Pons (tissue), 1 donor: ENCODE measurements around the gene RBMS2.
A peak's percentile ranks its signal among the peaks of the same experiment; 100 is the strongest.

Experiments used
- DNase-seq: peaks from one replicate; pipeline ENCODE4 v3.0.0-alpha.2; 2016; ENCODE audit warnings: low spot score

RBMS2 gene

DNA sequence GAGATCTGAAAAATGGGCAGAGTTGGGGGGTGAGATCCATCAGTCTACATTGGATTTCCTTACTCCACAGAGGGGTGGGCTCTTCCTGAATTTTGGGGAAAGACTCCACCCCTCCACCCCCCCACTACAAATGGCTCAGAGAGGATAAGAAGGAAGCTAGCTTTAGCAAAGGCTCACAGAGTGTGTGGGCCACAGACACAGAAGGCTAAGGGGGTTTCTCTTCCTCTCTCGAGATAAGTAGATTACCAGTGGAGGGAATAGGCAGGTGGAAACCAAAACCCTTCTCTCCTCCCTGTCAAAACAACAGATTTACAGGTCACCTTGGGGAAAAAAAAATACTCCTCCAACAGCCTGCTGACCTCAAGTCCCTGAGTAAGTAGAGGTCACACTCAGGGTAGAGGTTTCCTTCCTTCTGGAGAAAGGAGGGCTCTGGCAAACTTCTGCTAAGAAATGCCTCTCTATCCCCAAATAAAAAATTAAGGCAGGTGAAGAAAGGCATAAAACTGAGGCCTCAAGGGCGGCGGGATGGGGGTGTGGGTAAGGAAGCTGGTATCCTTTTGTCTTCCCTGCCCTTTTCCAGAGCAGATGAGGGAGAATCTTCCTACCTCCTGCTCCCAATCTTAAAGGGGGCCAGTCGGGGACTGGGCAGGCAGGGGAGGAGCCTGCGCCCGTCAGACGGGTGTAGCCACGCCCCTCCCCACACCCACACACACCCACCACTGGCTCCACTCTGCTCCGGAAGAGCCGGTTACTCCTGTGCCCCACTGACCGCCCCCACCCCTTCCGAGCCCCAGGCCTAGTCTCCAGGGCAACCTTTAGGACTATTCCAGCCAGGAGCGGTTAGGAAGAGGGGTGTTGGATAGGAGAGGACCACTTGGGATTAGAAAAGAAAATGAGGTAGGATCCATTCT lies 110.4 kb downstream of the RBMS2 start:
- peak; percentile 42 for DNase-seq

DNA sequence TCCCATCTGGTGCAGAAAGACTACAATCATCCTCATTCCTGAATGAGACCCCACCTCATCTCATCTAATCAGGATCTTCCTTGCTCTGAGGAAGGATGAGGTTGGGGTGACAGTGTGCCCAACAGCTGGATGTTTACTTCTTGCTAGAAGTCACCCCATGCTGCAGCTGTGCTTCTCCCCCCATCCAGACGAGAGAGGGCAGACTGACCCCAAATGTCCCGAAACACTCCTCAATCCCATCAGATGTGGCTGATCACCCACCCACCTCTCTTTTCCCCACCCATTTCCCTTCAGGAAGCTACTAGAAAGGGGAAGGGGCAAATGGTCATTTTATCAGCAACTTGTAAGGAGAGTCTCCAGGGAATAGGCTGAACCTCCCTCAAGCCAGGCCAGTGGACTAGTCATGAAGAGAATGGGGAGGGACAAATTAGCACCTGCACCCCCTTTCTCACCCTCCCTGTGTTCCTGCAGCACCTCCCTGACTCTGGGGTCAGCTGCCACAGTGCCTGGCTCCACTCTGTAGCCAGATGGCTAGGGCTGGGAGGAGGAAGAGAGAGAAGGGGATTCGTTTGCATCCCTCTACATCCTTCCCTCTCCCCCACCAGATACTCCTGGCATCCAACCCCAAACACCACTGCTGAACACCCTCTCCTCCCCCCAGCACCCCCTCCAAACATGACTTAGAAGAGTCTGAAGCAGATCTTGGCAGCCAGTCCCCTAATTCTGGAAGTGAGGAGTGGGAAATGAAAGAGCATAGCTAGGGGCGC lies 111.3 kb downstream of the RBMS2 start:
- DNase-seq = peak; percentile 15

DNA sequence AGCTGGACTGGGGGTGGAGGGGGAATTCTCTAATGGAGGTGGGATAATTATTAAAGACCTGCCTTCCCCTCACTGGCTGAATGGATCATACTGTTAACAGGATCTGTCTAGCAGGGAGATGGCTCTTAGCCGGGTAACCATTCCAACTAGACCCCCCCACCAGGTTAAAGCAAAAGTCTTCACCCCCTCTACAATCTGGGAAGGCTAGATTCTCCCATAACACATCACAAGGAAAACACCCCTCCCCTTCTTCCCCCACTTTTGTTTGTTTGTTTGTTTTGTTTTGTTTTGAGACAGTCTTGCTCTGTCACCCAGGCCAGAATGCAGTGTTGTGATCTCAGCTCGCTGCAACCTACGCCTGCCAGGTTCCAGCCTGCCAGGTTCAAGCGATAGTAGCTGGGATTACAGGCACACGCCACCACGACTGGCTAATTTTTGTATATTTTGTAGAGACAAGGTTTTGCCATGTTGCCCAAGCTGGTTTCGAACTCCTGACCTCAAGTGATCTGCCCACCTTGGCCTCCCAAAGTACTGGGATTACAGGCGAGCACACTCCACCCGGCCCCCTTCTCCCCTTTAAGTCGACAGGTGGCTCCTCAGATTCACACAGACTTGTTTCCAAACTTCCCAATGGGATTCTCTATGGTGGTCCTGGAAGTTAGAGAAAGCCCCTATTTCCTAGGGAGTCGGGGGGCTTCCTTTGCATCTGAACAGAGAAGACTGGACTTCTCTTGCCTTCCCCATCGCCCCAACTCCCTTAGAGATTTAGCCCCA lies 112.0 kb downstream of the RBMS2 start:
- DNase-seq = peak; percentile 22

- DNase-seq = peak; percentile 37
Observed at GRCh38 chr12:56634242-56634836, 112.7 kb downstream of the RBMS2 start.

GRCh38 chr12:56634837-56635791 lies 113.5 kb downstream of the RBMS2 start:
- DNase-seq = peak; percentile 76

DNA sequence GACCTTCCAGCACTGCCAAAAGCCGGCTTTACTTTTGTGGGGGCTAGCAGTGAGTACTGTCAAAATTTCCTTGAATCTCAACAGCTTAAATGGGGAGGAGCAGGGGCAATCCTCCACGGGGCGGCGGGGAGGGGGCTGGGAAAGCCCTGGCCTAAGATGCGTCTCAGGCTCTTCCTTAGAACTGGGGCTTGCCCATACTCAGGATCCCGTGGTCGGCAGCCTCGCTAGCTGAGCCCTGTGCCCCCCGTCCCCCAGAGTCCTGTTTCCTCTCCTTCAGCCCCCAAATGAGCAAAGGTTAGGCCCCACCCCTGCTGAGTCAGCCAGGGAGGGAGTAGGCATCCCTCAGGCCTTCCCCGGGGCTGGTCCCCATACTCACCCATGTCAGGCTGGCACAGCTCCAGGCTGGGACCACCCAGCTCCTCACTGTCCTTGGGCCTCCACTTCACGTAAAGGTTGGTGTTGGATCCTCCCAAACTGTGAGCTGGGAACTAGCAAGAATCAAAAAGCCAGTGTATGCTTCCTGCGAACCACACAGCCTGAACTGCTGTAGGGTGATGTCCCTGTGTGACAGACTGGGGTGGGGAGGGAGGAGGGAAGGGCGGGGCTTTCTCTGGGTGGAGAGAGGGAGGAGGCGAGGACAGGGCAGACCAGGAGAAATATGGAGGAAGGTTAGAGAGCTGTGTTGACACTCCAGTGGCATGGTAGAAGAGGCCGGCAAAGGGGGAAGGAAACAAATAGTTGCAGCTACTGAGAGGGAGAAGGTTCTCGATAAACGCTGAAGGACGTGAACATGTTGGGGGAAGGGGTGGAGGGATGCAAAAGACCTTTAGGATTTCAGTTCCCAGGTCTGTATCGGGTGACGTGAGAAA lies 114.4 kb downstream of the RBMS2 start:
- DNase-seq = peak; percentile 95

GRCh38 chr12:56636675-56637540 lies 115.3 kb downstream of the RBMS2 start:
- peak; percentile 99 for DNase-seq

DNA sequence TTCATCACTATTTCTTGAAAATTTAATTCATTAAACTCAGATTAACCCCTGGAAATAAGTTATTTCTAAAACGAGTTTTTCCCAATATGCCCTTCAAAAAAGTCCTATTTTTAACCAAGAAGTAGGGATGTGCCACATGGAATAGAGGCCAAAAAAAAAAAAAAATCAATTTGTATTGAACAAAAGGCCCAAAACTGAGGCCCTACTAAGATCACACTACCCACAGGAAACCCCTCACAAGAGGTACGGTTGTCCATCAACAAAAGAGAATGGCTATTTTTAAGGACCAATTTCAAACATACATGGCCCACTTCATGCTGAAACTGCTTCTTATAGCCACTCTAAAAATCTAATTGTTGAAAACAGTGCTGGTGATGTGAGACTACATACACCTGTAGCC lies 116.0 kb downstream of the RBMS2 start:
- DNase-seq = no peak

DNA sequence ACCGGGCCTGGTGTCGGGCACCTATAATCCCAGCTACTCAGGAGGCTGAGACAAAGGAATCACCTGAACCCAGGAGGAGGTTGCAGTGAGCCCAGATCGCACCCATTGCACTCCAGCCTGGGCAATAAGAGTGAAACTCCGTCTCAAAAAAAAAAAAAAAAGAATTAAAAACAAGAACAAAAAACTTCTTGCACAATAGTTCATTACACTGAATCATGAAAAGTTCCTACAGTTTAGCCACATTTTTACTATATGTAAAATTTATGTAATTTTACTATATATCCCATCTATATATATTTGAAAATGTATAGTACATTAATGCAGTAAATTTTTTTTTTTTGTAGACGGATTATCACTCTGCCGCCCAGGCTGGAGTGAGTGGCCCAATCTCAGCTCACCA lies 119.6 kb downstream of the RBMS2 start:
- DNase-seq = no peak

DNA sequence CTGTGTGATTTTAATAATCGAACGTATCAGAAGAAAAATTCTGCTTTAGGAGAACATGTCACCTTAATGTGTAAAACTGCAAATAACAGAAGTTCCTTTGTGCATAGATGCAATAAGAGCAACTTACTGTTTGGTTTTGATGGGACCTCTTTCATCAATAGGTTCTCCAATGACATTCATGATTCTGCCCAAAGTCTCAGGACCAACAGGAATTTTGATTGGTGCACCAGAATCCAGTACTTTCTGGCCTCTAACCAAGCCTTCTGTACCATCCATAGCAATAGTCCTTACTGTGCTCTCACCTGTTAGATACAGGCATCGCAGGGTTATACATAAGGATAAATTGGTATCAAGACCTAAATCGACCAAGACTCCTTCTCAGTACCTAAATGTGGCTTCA lies 123.0 kb downstream of the RBMS2 start:
- DNase-seq = no peak

DNA sequence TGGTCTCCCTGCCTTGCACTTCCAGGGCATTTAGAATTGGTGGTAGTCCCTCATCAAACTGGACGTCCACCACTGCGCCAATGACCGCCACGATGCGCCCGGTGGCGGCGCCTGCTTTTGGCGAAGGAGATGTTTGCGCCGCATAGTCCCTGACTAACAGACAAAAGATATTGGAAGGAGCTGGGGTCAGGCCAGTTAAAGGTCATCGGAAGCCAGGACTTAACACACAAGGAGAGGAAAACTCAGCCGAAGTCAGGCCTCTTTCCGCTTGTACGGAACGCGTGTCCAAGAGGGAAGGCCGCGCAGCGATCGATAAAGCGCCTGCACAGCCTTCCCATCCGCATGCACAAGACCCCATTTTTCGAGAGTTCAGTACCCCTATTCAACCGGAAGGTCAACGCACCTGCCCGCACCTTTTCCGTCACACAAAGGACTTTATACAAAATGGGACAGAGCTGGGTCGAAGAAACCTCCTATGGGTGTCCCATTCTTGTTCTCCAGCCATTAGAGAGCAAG lies 123.6 kb downstream of the RBMS2 start:
- no peak for DNase-seq
